ENCODE data around the gene DCAF8.

The DCAF8 gene

GRCh38 chr1:160179336-160179735, 83.0 kb downstream of the DCAF8 start:
- no peak for TF ChIP-seq CTCF (conservative IDR thresholded peaks at IDR 0.05; ENCODE audit: low read depth, low read length)

GRCh38 chr1:160178731-160179130, 83.6 kb downstream of the DCAF8 start:
- H3K79me2 ChIP-seq (ENCODE audit: insufficient read depth, low read depth), result no peaks in the 10 kb centered on the region
- no peak overlapping the region for H3K9ac ChIP-seq
- H3K4me1 ChIP-seq (ENCODE audit: low read depth, poor library complexity, severe bottlenecking), result no peaks in the 10 kb centered on the region
- no peak overlapping the region for H3K27ac ChIP-seq
- no peak overlapping the region for H2AFZ ChIP-seq (ENCODE audit: low read depth)
- no peaks in the 10 kb centered on the region for H3K27me3 ChIP-seq (ENCODE audit: insufficient read depth, low read depth)
- no peak overlapping the region for H3K4me3 ChIP-seq (IDR thresholded peaks at IDR 0.05; ENCODE audit: insufficient read depth, low read depth, low read length)
- no peaks in the 10 kb centered on the region for H3K36me3 ChIP-seq (ENCODE audit: insufficient read depth)
- no peak for TF ChIP-seq CTCF (conservative IDR thresholded peaks at IDR 0.05; ENCODE audit: low read depth, low read length)
- no peaks in the 10 kb centered on the region for H4K20me1 ChIP-seq (ENCODE audit: insufficient read depth)
- no peak overlapping the region for H3K4me2 ChIP-seq

More at GRCh38 chr1:160179336-160179735, 83.0 kb downstream of the DCAF8 start:
- no peaks in the 10 kb centered on the region for H3K4me1 ChIP-seq (ENCODE audit: low read depth, poor library complexity, severe bottlenecking)
- H3K4me2 ChIP-seq, result no peak overlapping the region
- no peaks in the 10 kb centered on the region for H3K36me3 ChIP-seq (ENCODE audit: insufficient read depth)
- H3K4me3 ChIP-seq (IDR thresholded peaks at IDR 0.05; ENCODE audit: insufficient read depth, low read depth, low read length), result no peak overlapping the region
- H3K79me2 ChIP-seq (ENCODE audit: insufficient read depth, low read depth), result no peaks in the 10 kb centered on the region
- no peaks in the 10 kb centered on the region for H4K20me1 ChIP-seq (ENCODE audit: insufficient read depth)
- no peak overlapping the region for H3K9ac ChIP-seq
- H3K27me3 ChIP-seq (ENCODE audit: insufficient read depth, low read depth), result no peaks in the 10 kb centered on the region
- no peak overlapping the region for H2AFZ ChIP-seq (ENCODE audit: low read depth)
- H3K27ac ChIP-seq, result no peak overlapping the region

GRCh38 chr1:160177667-160178066, 84.7 kb downstream of the DCAF8 start:
- Histone ChIP-seq H3K4me2 (no peak overlapping the region), H4K20me1 (ENCODE audit: insufficient read depth) (no peaks in the 10 kb centered on the region), H2AFZ (ENCODE audit: low read depth) (no peak overlapping the region), H3K27ac (no peak overlapping the region), H3K79me2 (ENCODE audit: insufficient read depth, low read depth) (no peaks in the 10 kb centered on the region), H3K27me3 (ENCODE audit: insufficient read depth, low read depth) (no peaks in the 10 kb centered on the region), H3K4me1 (ENCODE audit: low read depth, poor library complexity, severe bottlenecking) (no peaks in the 10 kb centered on the region), H3K36me3 (ENCODE audit: insufficient read depth) (no peaks in the 10 kb centered on the region), H3K9ac (no peak overlapping the region), H3K4me3 (IDR thresholded peaks at IDR 0.05; ENCODE audit: insufficient read depth, low read depth, low read length) (no peak overlapping the region)
- TF ChIP-seq CTCF (conservative IDR thresholded peaks at IDR 0.05; ENCODE audit: low read depth, low read length), result no peak

- TF ChIP-seq CTCF (conservative IDR thresholded peaks at IDR 0.05; ENCODE audit: low read depth, low read length), result no peak
Observed at GRCh38 chr1:160177231-160177630, 85.1 kb downstream of the DCAF8 start.

More at GRCh38 chr1:160177231-160177630, 85.1 kb downstream of the DCAF8 start:
- Histone ChIP-seq H3K9ac (no peak overlapping the region), H3K27ac (no peak overlapping the region), H4K20me1 (ENCODE audit: insufficient read depth) (no peaks in the 10 kb centered on the region), H3K4me3 (IDR thresholded peaks at IDR 0.05; ENCODE audit: insufficient read depth, low read depth, low read length) (no peak overlapping the region), H3K4me2 (no peak overlapping the region), H3K36me3 (ENCODE audit: insufficient read depth) (no peaks in the 10 kb centered on the region), H3K4me1 (ENCODE audit: low read depth, poor library complexity, severe bottlenecking) (no peaks in the 10 kb centered on the region), H3K27me3 (ENCODE audit: insufficient read depth, low read depth) (no peaks in the 10 kb centered on the region), H2AFZ (ENCODE audit: low read depth) (no peak overlapping the region), H3K79me2 (ENCODE audit: insufficient read depth, low read depth) (no peaks in the 10 kb centered on the region)

All from KMS-11 (cell line).